Esophagus muscularis mucosa (tissue), 3 donors: ENCODE data around the gene SRGAP3.

Experiments
- CTCF ChIP-seq, 3 experiments: fragments of 200-600 bp in 2 of 3; fragments of 450-650 bp in 1 of 3; sonication (generic) in 2 of 3; IDR thresholded peaks; one replicate each; pipeline ENCODE4 v1.5.1; 2017 to 2019; ENCODE audit warnings: antibody characterized with exemption in 3 of 3, mild to moderate bottlenecking in 2 of 3, moderate library complexity in 1 of 3
- POLR2A ChIP-seq: fragments of 450-650 bp; IDR thresholded peaks from one replicate; pipeline ENCODE4 v1.6.1; 2017; ENCODE audit warnings: antibody characterized with exemption, moderate library complexity, mild to moderate bottlenecking, low read depth

DNA sequence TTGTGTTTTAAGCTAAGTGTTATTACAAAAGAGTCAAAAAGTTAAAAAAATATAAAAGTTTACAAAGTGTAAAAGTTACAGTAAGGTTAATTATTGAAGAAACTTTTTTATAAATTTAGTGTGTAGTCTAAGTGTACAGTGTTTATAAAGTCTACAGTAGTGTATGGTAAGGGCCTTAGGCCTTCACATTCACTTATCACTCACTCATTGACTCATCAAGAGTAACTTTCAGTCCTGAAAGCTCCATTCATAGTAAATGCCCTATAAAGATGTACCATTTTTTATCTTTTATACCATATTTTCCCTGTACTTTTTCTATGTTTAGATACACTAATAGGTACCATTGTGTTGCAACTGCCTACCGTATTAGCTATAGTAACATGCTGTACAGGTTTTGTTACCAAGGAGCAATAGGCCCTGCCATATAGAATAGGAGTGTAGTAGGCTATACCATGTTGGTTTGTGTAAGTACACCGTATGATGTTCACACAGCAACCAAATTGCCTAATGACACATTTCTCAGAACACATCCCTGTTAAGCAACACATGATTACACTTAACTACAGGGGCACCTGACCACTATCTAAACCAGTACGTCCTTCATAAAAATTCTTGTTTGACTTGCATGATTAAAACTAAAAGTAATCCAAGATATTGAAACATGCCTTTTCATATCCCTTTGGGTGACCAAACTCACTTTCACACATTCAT lies 303.4 kb downstream of the SRGAP3 start:
- TF ChIP-seq POLR2A (no peak), CTCF (IDR thresholded peaks at IDR 0.05) (no peak)
